GM12891 (cell line): ENCODE measurements around the gene SLC6A9.

Experiments used
- DNase-seq: peaks from one replicate; pipeline ENCODE4 v3.0.0; 2011; ENCODE audit warnings: low spot score; ENCODE audit not compliant: insufficient read length
- FAIRE-seq: peaks from 2 replicates; lab custom pipeline; 2011; peaks lifted over from hg19 to GRCh38; lab: Jason Lieb, UNC
- PAX5 ChIP-seq: IDR thresholded peaks from 2 replicates; pipeline ENCODE4 v1.6.1; 2011; ENCODE audit warnings: low read length, moderate library complexity, mild to moderate bottlenecking; ENCODE audit not compliant: insufficient read depth, severe bottlenecking
- POLR2A ChIP-seq: IDR thresholded peaks from 2 replicates; pipeline ENCODE4 v1.6.1; 2011; ENCODE audit warnings: low read depth, low read length, control low read depth
- POLR2AphosphoS5 ChIP-seq: IDR thresholded peaks from 2 replicates; pipeline ENCODE4 v1.6.1; 2011; ENCODE audit warnings: low read depth, low read length, control low read depth
- POU2F2 ChIP-seq: IDR thresholded peaks from 2 replicates; pipeline ENCODE4 v1.6.1; 2011; ENCODE audit warnings: low read depth, mild to moderate bottlenecking, control low read depth, low read length, moderate library complexity
- SPI1 ChIP-seq: IDR thresholded peaks from 2 replicates; pipeline ENCODE4 v1.6.1; 2011; ENCODE audit warnings: low read depth, low read length, control low read depth
- TAF1 ChIP-seq: IDR thresholded peaks from 2 replicates; pipeline ENCODE4 v1.6.1; 2011; ENCODE audit warnings: low read depth, low read length, control low read depth

SLC6A9 gene

GRCh38 chr1:44049839-44050238, 18.6 kb upstream of the SLC6A9 start:
- DNase-seq = no peak

DNA sequence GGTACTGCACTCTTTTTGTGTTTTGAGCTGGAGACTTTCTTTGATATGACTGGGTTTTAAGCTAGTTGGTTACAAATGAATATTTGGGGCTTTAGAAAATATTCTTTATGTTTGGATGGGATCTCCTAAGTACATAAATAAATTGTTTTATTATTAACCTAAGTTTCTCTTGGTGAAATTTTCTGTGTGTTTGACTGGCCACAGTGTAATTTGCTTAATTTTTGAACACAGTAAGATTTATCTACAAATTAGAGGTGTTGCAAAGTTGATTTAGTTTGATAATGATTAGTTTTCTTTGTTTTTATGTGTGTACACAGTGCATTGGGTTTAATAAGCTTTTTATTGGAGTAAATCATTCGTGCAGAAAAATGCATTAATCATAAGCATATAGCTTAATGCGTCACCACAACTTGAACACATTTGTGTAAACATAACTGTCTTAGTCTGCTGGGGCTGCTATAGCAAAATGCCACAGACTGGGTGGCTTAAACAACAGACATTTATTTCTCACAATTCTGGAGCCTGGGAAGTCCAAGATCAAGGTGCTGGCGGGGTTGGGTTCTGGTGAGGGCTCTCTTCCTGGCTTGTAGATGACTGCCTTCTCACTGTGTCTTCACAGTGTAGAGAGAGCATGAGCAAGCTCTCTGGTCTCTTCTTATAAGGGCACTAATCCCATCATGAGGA, 17.4 kb upstream of the SLC6A9 start:
- no peak for TF ChIP-seq POLR2A
- TF ChIP-seq POLR2AphosphoS5 = no peak
- TF ChIP-seq POU2F2 = no peak
- TF ChIP-seq TAF1 = no peak
- TF ChIP-seq PAX5 = no peak
- no peak for TF ChIP-seq SPI1
- DNase-seq (no peak), FAIRE-seq (no peak)

More at GRCh38 chr1:44049839-44050238, 18.6 kb upstream of the SLC6A9 start:
- no peak for TF ChIP-seq SPI1
- TF ChIP-seq POLR2A = no peak
- no peak for TF ChIP-seq PAX5
- no peak for TF ChIP-seq POLR2AphosphoS5
- no peak for FAIRE-seq

DNA sequence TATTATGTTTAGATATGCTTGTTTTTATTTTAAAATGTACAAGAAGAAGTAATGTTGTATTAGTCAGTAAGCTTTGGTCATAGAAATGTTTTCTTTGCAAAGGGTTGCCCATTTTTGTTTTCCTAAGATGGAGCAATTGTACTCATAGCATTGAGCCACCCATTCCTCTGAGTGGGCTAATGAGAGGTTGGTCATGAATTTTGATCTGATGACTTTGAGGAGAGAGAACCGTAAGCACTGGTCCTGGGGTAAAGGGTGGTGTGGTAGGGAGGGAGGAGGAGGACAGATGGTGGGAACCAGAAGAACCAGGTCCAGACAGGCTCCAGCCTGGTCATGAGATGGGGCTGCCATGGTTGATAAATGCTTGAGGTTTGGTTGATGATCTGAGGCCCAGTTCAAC, 15.9 kb upstream of the SLC6A9 start:
- DNase-seq (no peak), FAIRE-seq (no peak)
- TF ChIP-seq PAX5 (no peak), SPI1 (no peak), POLR2AphosphoS5 (no peak), POU2F2 (no peak)

DNA sequence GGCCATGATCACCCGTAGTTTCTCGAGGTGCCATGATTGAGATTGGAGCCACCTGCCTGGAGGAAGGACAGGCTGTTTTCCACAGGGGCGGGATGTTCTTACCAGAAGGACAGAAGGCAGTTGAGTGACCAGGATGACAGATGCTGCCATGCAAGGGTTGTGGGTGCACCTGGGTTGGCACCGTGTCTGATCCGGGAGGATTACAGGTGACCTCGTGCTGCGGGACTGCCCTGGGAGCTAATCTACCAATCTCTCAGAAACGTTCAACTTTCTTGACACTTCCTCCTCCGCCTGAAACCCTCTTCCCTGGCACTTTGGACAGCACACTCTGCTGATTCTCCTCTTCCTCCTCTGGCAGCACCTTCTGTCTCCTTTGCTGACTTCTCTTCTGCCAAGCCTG, 13.8 kb upstream of the SLC6A9 start:
- DNase-seq = no peak
- FAIRE-seq = no peak
- no peak for TF ChIP-seq TAF1
- no peak for TF ChIP-seq POU2F2
- TF ChIP-seq POLR2AphosphoS5 = no peak
- TF ChIP-seq PAX5 = no peak
- no peak for TF ChIP-seq POLR2A
- no peak for TF ChIP-seq SPI1

- DNase-seq (no peak), FAIRE-seq (no peak)
- TF ChIP-seq PAX5 (no peak), POLR2AphosphoS5 (no peak), SPI1 (no peak), POLR2A (no peak)
Observed at GRCh38 chr1:44044071-44044801, 13.0 kb upstream of the SLC6A9 start.

- DNase-seq (no peak), FAIRE-seq (no peak)
- TF ChIP-seq SPI1 (no peak), POLR2A (no peak), POU2F2 (no peak), POLR2AphosphoS5 (no peak), PAX5 (no peak), TAF1 (no peak)
Observed at GRCh38 chr1:44043176-44044070, 12.2 kb upstream of the SLC6A9 start.

DNA sequence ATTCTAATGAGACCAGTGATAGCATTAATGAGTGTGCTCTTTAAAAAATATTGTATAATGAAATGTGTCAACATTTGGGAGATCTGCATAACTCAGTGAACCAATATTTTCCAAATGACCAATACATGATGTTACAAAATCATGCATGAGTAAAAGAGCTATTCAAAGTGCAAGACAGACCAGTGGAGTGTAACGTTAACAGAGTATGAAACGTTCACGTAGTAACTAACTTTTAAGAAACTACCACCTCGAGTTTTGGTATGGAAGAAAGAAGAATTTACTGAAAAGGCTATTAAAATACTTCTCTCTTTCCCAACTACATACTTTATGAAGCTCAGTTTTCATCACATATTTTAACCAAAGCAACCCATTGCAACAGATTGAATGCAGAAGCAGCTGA, 9.6 kb upstream of the SLC6A9 start:
- peak; percentile 58 for FAIRE-seq

GRCh38 chr1:44040418-44040817, 9.2 kb upstream of the SLC6A9 start:
- DNase-seq (no peak), FAIRE-seq (no peak)
- no peak for TF ChIP-seq PAX5
- TF ChIP-seq SPI1 = no peak
- no peak for TF ChIP-seq POLR2AphosphoS5
- no peak for TF ChIP-seq POLR2A
- no peak for TF ChIP-seq TAF1
- TF ChIP-seq POU2F2 = no peak

More for the DNA sequence above, 9.6 kb upstream of the SLC6A9 start:
- no peak for TF ChIP-seq POU2F2
- TF ChIP-seq SPI1 = no peak
- TF ChIP-seq POLR2AphosphoS5 = no peak
- no peak for TF ChIP-seq POLR2A
- TF ChIP-seq TAF1 = no peak
- TF ChIP-seq PAX5 = no peak
- no peak for DNase-seq

DNA sequence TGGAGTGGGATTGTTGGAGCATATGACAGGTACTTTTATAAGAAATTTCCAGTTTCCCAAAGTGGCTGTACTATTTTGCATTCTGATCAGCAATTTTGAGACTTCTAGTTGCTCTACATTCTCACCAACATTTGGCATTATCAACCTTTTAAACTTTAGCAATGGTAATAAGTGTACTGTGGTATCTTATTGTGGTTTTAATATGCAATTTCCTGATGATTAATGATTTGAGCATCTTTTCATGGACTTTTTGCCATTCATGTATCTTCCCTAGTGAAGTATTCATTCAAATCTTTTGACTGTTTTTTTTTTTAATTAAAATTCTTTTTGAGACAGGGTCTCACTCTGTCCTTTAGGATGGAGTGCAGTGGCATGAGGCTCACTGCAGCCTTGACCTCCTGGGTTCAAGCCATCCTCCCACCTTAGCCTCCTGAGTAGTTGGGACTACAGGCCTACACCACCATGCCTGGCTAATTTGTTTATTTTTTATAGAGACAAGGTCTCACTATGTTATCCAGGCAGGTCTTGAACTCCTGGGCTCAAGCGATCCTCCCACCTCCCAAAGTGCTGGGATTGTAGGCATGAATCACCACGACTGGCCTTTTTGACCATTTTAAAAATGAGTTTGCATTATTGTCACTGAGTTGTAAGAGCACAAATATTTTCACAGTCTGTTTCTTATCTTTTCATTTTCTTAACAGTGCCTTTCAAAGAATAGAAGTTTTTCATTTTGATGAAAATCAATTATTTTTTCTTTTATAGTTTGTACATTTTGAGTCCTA, 7.8 kb upstream of the SLC6A9 start:
- TF ChIP-seq PAX5 (no peak), SPI1 (no peak), POLR2AphosphoS5 (no peak), TAF1 (no peak), POLR2A (no peak), POU2F2 (no peak)
- DNase-seq = no peak
- no peak for FAIRE-seq
